ENCODE results near the gene FAM53B. TPM values are rescaled to one million over a fixed set of nuclear protein-coding genes. Genes with fewer than 3 reads are reported as not detected.

FAM53B gene
- total and polyA plus RNA-seq, 4 donors = 14.6 to 45.4 (median 18.2) TPM

- H3K9ac ChIP-seq (ENCODE audit: insufficient read depth in 1 of 2, low read length in 2 of 2) = no peak overlapping the region
- no peaks in the 10 kb centered on the region for H3K9me3 ChIP-seq (ENCODE audit: control insufficient read depth in 4 of 4, insufficient read depth in 3 of 4, low read length in 3 of 4)
- 86 to 87% methylated on average over 12 of the region's 12 CpGs for WGBS, 2 donors
- peak overlapping the region in 1 of 2 donors; percentile 61 for H3K27ac ChIP-seq (ENCODE audit: low read depth in 1 of 2, low read length in 1 of 2)
- H3K36me3 ChIP-seq (ENCODE audit: control insufficient read depth in 4 of 4, insufficient read depth in 4 of 4, low read length in 4 of 4) = peaks cover 0 to 15% (median 13%) of the 10 kb centered on the region in 4 donors
- H3K4me1 ChIP-seq (ENCODE audit: control insufficient read depth in 5 of 5, insufficient read depth in 5 of 5, low read length in 5 of 5) = peaks cover 0 to 35% (median 2%) of the 10 kb centered on the region in 5 donors
- ATAC-seq (ENCODE audit: insufficient read depth, low FRiP score) = peak; percentile 56
- H3K4me3 ChIP-seq = no peak overlapping the region
- TF ChIP-seq CTCF (IDR thresholded peaks at IDR 0.05; ENCODE audit: control extremely low read depth, extremely low read depth) = no peak
- no peaks in the 10 kb centered on the region for H3K27me3 ChIP-seq (ENCODE audit: control insufficient read depth in 3 of 3, insufficient read depth in 3 of 3, low read length in 2 of 3)
- DNase-seq = no peak
These were observed 55.1 kb downstream of the FAM53B start for GRCh38 chr10:124688889-124689670.

GRCh38 chr10:124688386-124688785 is 55.8 kb downstream of the FAM53B start:
- Histone ChIP-seq H3K4me3 (no peak overlapping the region), H3K36me3 (ENCODE audit: control insufficient read depth in 4 of 4, insufficient read depth in 4 of 4, low read length in 4 of 4) (peaks cover 0 to 13% (median 11%) of the 10 kb centered on the region in 4 donors), H3K4me1 (ENCODE audit: control insufficient read depth in 5 of 5, insufficient read depth in 5 of 5, low read length in 5 of 5) (peaks cover 0 to 35% (median 9%) of the 10 kb centered on the region in 5 donors), H3K27me3 (ENCODE audit: control insufficient read depth in 3 of 3, insufficient read depth in 3 of 3, low read length in 2 of 3) (no peaks in the 10 kb centered on the region), H3K27ac (ENCODE audit: low read depth in 1 of 2, low read length in 1 of 2) (peak overlapping the region in 1 of 2 donors; percentile 61), H3K9me3 (ENCODE audit: control insufficient read depth in 4 of 4, insufficient read depth in 3 of 4, low read length in 3 of 4) (no peaks in the 10 kb centered on the region), H3K9ac (ENCODE audit: insufficient read depth in 1 of 2, low read length in 2 of 2) (no peak overlapping the region)
- DNase-seq (no peak), ATAC-seq (ENCODE audit: insufficient read depth, low FRiP score) (no peak)
- TF ChIP-seq CTCF (IDR thresholded peaks at IDR 0.05; ENCODE audit: control extremely low read depth, extremely low read depth) = no peak
- WGBS, 2 donors = 89 to 93% methylated on average over 6 of the region's 6 CpGs

- WGBS, 2 donors = 67 to 69% methylated on average over 12 of the region's 12 CpGs
- DNase-seq (peak in 1 of 3 donors; percentile 62), ATAC-seq (ENCODE audit: insufficient read depth, low FRiP score) (no peak)
These were observed 57.3 kb downstream of the FAM53B start for GRCh38 chr10:124686707-124687376.

More at GRCh38 chr10:124686707-124687376, 57.3 kb downstream of the FAM53B start:
- H3K4me3 ChIP-seq = no peak overlapping the region
- no peak for TF ChIP-seq CTCF (IDR thresholded peaks at IDR 0.05; ENCODE audit: control extremely low read depth, extremely low read depth)
- no peaks in the 10 kb centered on the region for H3K27me3 ChIP-seq (ENCODE audit: control insufficient read depth in 3 of 3, insufficient read depth in 3 of 3, low read length in 2 of 3)
- peaks cover 0 to 34% (median 10%) of the 10 kb centered on the region in 5 donors for H3K4me1 ChIP-seq (ENCODE audit: control insufficient read depth in 5 of 5, insufficient read depth in 5 of 5, low read length in 5 of 5)
- H3K9ac ChIP-seq (ENCODE audit: insufficient read depth in 1 of 2, low read length in 2 of 2) = no peak overlapping the region
- peaks cover 0 to 13% (median 11%) of the 10 kb centered on the region in 4 donors for H3K36me3 ChIP-seq (ENCODE audit: control insufficient read depth in 4 of 4, insufficient read depth in 4 of 4, low read length in 4 of 4)
- peak overlapping the region; percentile 58 to 61 for H3K27ac ChIP-seq (ENCODE audit: low read depth in 1 of 2, low read length in 1 of 2)
- H3K9me3 ChIP-seq (ENCODE audit: control insufficient read depth in 4 of 4, insufficient read depth in 3 of 4, low read length in 3 of 4) = no peaks in the 10 kb centered on the region
